SK-N-SH (cell line): ENCODE measurements around the gene HNRNPL.

Experiments used
- CTCF ChIP-seq: fragments of 200-600 bp; sonication (generic); IDR thresholded peaks from 2 replicates; pipeline ENCODE4 v1.6.1; 2017; ENCODE audit warnings: antibody characterized with exemption, mild to moderate bottlenecking, moderate library complexity
- REST ChIP-seq: IDR thresholded peaks from 2 replicates; pipeline ENCODE4 v1.6.1; 2012; ENCODE audit warnings: mild to moderate bottlenecking, low read depth, low read length, moderate library complexity

- no peak for TF ChIP-seq REST
- no peak for TF ChIP-seq CTCF
Observed at GRCh38 chr19:38843175-38843758, 6.5 kb downstream of the HNRNPL start.
